GM12865 (cell line): ENCODE measurements around the gene NOPCHAP1.

ENCODE experiments used
- DNase-seq: peaks from one replicate; pipeline ENCODE4 v3.0.0; 2010; ENCODE audit warnings: low read depth
- H3K4me3 ChIP-seq: 2 replicates; pipeline ENCODE4 v1.5.1; 2011; ENCODE audit warnings: mild to moderate bottlenecking, low read depth, low read length, control low read depth
- TF ChIP-seq, protein P1 (sequence below): IDR thresholded peaks from 2 replicates; pipeline ENCODE4 v1.5.1; 2011; ENCODE audit warnings: low read length, control low read depth, low read depth, inconsistent platforms; ENCODE audit not compliant: insufficient read depth; ENCODE audit errors: missing control alignments

The NOPCHAP1 gene

DNA sequence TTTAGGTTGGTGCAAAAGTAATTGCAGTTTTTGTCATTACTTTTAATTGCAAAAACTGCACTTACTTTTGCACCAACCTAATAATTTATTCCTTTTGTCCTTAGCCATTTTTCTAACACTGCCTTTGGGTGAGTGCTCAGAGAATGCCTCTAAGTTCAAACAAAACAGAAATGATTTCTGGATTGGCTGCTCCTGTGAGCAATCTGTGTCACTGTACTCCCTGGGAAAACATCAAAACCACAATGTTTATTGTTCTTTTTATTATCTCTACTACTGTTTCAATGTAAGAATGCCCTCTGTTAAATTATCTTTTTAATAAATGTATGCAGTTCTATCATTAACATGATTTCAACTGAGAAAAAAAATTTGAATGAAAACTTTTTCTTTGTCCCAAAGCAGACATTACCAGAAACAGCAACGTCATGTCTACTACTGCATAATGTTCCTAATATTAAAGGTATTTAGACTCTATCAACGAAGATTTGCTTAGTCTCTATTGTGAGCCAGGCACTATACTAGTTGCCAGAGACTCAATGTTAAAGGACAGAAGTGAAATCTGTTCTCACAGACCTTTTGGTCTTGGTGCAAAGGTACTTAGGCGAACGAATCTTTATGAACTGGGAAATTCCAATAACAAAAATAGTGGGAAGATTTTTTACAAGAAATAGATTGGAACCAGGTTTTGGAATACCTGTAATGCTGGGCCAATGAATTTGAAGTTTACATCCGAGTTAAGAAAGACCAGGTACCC, 34.2 kb upstream of the NOPCHAP1 start:
- no peak for DNase-seq
- TF ChIP-seq, protein P1, sequence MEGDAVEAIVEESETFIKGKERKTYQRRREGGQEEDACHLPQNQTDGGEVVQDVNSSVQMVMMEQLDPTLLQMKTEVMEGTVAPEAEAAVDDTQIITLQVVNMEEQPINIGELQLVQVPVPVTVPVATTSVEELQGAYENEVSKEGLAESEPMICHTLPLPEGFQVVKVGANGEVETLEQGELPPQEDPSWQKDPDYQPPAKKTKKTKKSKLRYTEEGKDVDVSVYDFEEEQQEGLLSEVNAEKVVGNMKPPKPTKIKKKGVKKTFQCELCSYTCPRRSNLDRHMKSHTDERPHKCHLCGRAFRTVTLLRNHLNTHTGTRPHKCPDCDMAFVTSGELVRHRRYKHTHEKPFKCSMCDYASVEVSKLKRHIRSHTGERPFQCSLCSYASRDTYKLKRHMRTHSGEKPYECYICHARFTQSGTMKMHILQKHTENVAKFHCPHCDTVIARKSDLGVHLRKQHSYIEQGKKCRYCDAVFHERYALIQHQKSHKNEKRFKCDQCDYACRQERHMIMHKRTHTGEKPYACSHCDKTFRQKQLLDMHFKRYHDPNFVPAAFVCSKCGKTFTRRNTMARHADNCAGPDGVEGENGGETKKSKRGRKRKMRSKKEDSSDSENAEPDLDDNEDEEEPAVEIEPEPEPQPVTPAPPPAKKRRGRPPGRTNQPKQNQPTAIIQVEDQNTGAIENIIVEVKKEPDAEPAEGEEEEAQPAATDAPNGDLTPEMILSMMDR = no peak
- H3K4me3 ChIP-seq = no peak overlapping the region

DNA sequence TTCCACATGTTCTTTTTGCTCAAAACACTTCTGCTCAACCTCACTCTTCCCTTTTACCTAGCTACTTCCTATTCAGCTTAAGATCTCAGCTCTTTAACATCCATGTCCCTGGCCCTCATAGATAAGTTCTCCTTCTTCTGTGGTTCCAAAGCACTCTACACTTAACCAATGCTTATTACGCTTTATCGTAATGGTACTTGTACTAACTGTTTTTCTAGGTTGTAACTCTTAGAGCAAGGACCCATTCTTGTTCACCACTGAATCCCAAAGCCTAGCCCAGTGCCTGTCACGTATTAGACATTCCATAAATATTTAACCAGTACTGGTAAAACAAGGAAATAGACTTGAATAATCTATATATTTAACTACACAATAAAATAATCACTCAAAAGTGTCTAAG, 33.3 kb upstream of the NOPCHAP1 start:
- H3K4me3 ChIP-seq = no peak overlapping the region
- no peak for DNase-seq
- TF ChIP-seq, protein P1 = no peak

DNA sequence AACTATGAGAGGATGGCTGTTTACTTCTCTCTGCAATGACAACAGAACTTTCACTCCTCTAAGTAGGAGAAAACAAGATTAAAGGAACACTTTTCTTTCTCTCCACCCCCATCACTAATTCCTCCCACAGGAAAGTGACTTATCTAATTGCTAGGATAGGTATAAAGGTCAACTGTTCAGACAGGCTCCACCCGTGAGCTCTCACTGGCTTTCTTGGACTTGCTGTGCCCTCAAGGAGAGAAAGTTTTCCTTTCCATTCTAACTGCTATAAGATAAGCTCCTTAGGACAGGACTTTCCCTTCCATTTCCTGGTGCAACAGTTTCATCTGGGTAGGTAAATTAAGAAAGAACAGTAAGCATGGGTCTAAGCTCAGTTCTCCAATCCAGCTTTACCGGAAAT, 32.8 kb upstream of the NOPCHAP1 start:
- TF ChIP-seq, protein P1 = no peak
- H3K4me3 ChIP-seq = no peak overlapping the region
- no peak for DNase-seq

DNA sequence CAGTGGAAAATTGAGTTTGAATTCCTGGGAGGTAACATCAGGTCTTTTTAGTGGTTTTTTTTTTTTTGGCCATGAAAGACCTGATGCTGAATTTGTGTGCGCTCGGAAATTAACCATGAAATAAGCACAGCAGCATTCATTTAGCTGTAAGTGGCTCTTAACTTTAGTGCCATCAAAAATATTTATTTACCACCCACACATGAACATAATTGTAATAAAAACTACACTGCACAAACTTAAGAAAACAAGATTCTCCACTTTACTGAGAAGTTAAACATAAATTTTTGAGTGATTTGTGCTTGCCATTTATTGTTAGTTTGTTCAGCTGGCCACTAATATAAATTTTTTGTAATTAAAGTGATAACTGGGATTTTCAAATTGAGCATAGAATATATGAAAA, 30.4 kb upstream of the NOPCHAP1 start:
- H3K4me3 ChIP-seq = no peak overlapping the region
- TF ChIP-seq, protein P1 = no peak
- DNase-seq = no peak

DNA sequence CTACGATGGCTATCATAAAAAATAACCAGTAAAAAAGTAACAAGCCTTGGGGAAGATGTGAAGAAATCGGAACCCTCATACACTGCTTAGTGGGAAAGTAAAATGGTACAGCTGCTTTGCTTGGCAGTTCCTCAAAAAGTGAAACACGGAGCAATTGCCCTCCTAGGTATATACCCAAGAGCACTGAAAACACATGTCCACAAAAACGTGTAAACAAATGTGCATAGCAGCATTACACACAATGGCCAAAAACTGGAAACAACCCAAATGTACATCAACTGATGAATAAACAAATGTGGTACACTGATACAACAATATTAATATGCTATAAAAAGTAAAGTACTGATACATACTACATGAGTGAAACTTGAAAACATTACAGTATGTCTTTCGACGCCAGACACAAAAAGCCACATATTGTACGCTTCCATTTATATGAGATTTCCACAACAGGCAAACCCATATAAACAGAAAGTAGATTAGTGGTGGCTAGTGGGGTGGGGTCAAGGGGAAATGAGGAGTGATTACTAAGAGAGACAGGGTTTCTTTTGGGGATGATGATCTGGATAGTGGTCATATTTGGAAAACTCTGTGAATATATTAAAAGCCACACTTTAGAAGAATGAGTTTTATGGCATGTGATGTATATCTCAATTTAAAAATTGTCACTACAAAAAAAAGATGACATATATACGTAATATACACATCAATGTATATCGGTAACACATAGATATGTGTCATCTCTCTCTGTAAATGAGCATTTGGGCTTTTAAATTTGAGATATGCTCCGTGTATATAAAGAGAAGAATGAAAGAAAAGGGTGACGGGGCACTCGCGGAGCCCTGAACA, 29.0 kb upstream of the NOPCHAP1 start:
- H3K4me3 ChIP-seq = peak overlapping the region; percentile 77
- DNase-seq = no peak
- TF ChIP-seq, protein P1 = no peak

DNA sequence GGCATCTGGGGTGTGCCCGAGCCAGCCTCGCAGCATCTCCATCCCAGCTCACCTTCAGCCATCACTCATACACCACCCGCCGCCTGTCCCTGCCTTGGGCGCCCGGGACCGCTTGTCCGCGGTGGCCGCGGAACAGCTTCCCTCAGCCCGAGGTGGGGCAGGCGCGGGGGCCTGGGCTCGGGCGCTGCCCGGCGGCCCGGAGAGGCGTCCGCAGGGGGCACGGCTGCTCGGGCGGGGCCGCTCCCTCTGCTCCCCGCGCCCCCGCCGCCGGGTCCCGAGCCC, 28.5 kb upstream of the NOPCHAP1 start:
- TF ChIP-seq, protein P1 = no peak
- H3K4me3 ChIP-seq = peak overlapping the region; percentile 77
- peak; percentile 41 for DNase-seq
